ENCODE results near the gene CLN3.

DNA sequence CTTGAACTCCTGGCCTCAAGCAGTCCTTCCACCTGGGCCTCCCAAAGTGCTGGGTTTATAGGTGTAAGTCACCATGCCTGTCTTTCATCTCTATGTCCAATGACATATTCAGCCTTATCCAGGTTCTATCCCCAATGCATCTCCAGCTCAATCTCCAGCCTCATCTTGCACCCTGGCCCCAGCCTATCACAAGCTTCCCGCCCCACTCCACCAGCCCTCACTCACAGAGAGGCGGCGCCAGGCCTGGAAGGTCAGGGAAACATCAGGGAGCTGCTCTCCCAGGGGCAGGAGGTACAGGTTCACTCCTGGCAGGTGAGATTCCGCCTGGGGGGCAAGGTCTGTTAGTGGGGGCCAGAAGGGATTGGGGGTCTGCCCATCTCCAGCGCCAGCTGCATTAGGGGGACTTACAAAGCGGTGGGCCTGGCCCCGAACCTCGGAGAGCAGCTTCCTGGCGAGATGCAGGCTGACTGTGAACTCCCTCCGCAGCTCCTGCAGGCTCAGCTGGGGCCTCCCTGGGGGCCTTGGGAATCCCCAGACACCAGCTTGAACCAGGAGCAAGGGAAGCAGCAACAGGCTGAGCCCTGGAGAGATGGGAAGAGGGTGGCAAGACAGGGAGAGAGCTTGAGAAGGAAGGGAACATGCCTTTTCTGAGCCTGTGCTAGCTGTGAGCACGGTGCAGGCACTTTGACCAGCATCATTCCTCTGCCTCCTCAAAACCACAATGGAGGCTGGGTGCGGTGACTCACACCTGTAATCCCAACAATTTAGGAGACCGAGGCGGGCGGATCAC is 11.8 kb upstream of the CLN3 start:
- TF ChIP-seq MXI1 (IDR thresholded peaks at IDR 0.05; ENCODE audit: low read depth, low read length): no peak
- TF ChIP-seq, protein P1, sequence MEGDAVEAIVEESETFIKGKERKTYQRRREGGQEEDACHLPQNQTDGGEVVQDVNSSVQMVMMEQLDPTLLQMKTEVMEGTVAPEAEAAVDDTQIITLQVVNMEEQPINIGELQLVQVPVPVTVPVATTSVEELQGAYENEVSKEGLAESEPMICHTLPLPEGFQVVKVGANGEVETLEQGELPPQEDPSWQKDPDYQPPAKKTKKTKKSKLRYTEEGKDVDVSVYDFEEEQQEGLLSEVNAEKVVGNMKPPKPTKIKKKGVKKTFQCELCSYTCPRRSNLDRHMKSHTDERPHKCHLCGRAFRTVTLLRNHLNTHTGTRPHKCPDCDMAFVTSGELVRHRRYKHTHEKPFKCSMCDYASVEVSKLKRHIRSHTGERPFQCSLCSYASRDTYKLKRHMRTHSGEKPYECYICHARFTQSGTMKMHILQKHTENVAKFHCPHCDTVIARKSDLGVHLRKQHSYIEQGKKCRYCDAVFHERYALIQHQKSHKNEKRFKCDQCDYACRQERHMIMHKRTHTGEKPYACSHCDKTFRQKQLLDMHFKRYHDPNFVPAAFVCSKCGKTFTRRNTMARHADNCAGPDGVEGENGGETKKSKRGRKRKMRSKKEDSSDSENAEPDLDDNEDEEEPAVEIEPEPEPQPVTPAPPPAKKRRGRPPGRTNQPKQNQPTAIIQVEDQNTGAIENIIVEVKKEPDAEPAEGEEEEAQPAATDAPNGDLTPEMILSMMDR (IDR thresholded peaks at IDR 0.05 in 2 of 3, conservative IDR thresholded peaks at IDR 0.05 in 1 of 3; ENCODE audit: insufficient read depth in 2 of 3, low read depth in 1 of 3, low read length in 3 of 3): no peak
- TF ChIP-seq NFRKB (IDR thresholded peaks at IDR 0.05; ENCODE audit: low read depth): no peak
- TF ChIP-seq ZNF24 (IDR thresholded peaks at IDR 0.05): no peak
- no peak for TF ChIP-seq SREBF1 (IDR thresholded peaks at IDR 0.05; ENCODE audit: borderline replicate concordance, low read depth, low read length)
- TF ChIP-seq CREB1 (IDR thresholded peaks at IDR 0.05): no peak
- no peak for TF ChIP-seq CREB1 (CRISPR knock-in tag; IDR thresholded peaks at IDR 0.05)
- no peak for TF ChIP-seq LARP7 (IDR thresholded peaks at IDR 0.05)
- no peak for TF ChIP-seq ZNF274 (IDR thresholded peaks at IDR 0.05; ENCODE audit: borderline replicate concordance, low read depth, low read length)
- no peak for TF ChIP-seq NR2C1 (IDR thresholded peaks at IDR 0.05)
- TF ChIP-seq NR2C1 (tag; IDR thresholded peaks at IDR 0.05): no peak
- no peak for TF ChIP-seq ZNF384 (IDR thresholded peaks at IDR 0.05; ENCODE audit: low read depth, low read length)
- no peak for TF ChIP-seq OTX1 (CRISPR knock-in tag; IDR thresholded peaks at IDR 0.05)
- TF ChIP-seq CREM (IDR thresholded peaks at IDR 0.05; ENCODE audit: low read depth): no peak
- TF ChIP-seq RBBP5 (IDR thresholded peaks at IDR 0.05; ENCODE audit: borderline replicate concordance, insufficient read depth, low read length, poor library complexity, severe bottlenecking): no peak
- TF ChIP-seq YBX1 (IDR thresholded peaks at IDR 0.05): no peak
